ENCODE results near the gene ATPAF1. TPM values are rescaled to one million over a fixed set of nuclear protein-coding genes. Genes with fewer than 3 reads are reported as not detected.

Gene ATPAF1
- total RNA-seq, 1 donor from 2014 or later, result 40.9 TPM

DNA sequence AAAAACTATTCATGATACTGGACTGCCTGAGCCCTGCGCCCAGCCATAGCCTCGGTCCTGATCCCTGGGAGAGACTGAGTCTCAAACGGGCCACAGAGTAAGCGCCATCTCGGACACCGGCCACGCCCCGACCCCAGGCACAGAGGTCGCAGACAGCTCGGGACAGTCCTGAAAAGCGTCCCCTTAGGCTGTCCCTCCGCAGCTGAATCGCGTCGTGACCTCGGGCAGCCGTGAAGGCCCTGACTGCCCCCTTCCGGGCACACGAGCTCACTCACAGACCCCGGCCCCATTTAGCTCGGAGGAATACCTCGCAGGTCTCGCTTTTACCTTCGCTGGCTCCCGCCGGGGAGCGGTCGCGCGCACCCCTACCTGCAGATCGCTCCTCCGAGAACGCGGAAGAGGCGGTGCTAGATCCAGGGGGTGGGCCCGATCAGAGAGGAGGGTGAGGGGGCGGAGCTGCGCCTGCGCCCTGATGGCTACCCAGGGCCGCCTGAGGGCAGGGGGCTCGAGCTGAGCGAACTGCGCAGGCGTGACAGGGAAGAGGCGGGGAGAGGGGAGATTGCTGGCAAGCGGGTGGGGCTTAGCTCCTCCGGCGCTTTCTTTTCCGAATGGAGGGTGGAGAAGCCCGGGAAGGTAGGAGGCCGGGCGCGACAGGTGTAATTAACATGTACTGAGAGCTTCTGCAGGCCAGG, 64.2 kb downstream of the ATPAF1 start, which contains the start of gene MKNK1:
Gene MKNK1 (minus strand): TSS at position 411 of the 692 bp plus-strand sequence. CDS start 20,941 bp downstream, outside the sequence.
- intact Hi-C loops (cut with micrococcal nuclease), result loop anchor here (1.0 to 5.0 kb wide), 6 partner anchors 12 to 256 kb away; partner anchors contain the start of genes ATPAF1, EFCAB14 and MOB3C
- peak within 1 kb of the TSS; percentile 91 for H3K4me3 Mint-ChIP-seq
- H3K36me3 Mint-ChIP-seq (ENCODE audit: low read depth), result peaks cover 35% of the 10 kb centered on the region
- H3K4me1 Mint-ChIP-seq (ENCODE audit: low read depth), result peaks cover 67% of the 10 kb centered on the region
- H3K27me3 Mint-ChIP-seq (ENCODE audit: insufficient read depth), result no peaks in the 10 kb centered on the region
- peak within 1 kb of the TSS; percentile 88 for H3K27ac Mint-ChIP-seq
- peak; percentile 99 for DNase-seq (ENCODE audit: low spot score)
- H3K9me3 Mint-ChIP-seq, result no peaks in the 10 kb centered on the region

GRCh38 chr1:46603481-46603857, 64.7 kb downstream of the ATPAF1 start:
- Mint-ChIP-seq H3K4me1 (ENCODE audit: low read depth) (peaks cover 73% of the 10 kb centered on the region), H3K4me3 (peak overlapping the region; percentile 91), H3K36me3 (ENCODE audit: low read depth) (peaks cover 30% of the 10 kb centered on the region), H3K27me3 (ENCODE audit: insufficient read depth) (no peaks in the 10 kb centered on the region), H3K9me3 (no peaks in the 10 kb centered on the region), H3K27ac (peak overlapping the region; percentile 88)
- intact Hi-C loops (cut with micrococcal nuclease), result loop anchor here (5.0 kb wide), 1 partner anchor 71 kb away; no protein-coding TSS in a partner anchor
- DNase-seq (ENCODE audit: low spot score), result no peak

DNA sequence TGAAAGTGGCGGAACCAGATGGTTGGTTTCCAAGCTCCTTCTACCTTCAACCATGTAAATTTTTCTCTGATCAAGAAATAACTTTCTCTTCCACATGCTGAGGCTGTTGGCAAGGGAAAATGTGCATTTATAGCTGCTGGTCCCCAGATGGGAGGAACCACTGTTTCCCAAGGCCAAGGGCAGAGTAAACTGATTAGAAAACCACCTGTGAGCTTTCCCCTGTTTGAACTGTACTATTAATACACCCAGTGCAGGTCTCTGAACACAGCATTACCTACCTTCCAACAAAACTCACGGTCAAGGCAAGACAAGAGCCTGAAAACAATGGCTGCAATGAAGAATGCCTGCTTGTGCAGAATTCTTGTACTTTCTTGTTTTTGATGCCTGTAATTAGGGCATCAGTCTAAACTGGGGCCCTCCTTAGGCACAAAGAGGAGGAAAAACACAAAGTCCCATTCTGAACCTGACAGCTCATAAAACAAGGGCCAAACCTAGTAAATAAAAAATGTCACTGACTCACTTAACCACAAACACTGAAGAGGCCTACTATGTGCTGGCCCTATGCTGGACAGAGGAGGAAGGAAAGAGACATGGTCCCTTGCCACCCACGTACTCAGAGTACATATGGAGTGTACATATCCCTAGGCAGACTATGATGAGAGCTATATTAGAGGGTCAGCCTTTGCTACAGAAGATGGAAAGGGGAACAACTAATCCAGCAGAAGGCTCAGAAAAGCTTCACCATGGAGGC, 66.7 kb downstream of the ATPAF1 start:
- Mint-ChIP-seq H3K27ac (peak overlapping the region; percentile 25), H3K9me3 (no peaks in the 10 kb centered on the region), H3K36me3 (ENCODE audit: low read depth) (peaks cover 30% of the 10 kb centered on the region), H3K4me1 (ENCODE audit: low read depth) (peaks cover 89% of the 10 kb centered on the region), H3K27me3 (ENCODE audit: insufficient read depth) (no peaks in the 10 kb centered on the region), H3K4me3 (peak overlapping the region; percentile 69)
- intact Hi-C loops (cut with micrococcal nuclease), result loop anchor here (5.0 kb wide), 1 partner anchor 69 kb away; no protein-coding TSS in a partner anchor
- DNase-seq (ENCODE audit: low spot score), result no peak

- Mint-ChIP-seq H3K27ac (no peak overlapping the region), H3K27me3 (ENCODE audit: insufficient read depth) (no peaks in the 10 kb centered on the region), H3K36me3 (ENCODE audit: low read depth) (peaks cover 35% of the 10 kb centered on the region), H3K9me3 (no peaks in the 10 kb centered on the region), H3K4me1 (ENCODE audit: low read depth) (peaks cover 91% of the 10 kb centered on the region), H3K4me3 (no peak overlapping the region)
- intact Hi-C loops (cut with micrococcal nuclease), result no loop called here
- no peak for DNase-seq (ENCODE audit: low spot score)
Observed at GRCh38 chr1:46599059-46599970, 68.8 kb downstream of the ATPAF1 start.

GRCh38 chr1:46596846-46597245, 71.3 kb downstream of the ATPAF1 start:
- peaks cover 54% of the 10 kb centered on the region for H3K36me3 Mint-ChIP-seq (ENCODE audit: low read depth)

GRCh38 chr1:46596036-46596435, 72.1 kb downstream of the ATPAF1 start:
- DNase-seq (ENCODE audit: low spot score), result no peak
- H3K9me3 Mint-ChIP-seq, result no peaks in the 10 kb centered on the region
- intact Hi-C loops (cut with micrococcal nuclease), result no loop called here
- H3K4me1 Mint-ChIP-seq (ENCODE audit: low read depth), result peaks cover 92% of the 10 kb centered on the region
- H3K4me3 Mint-ChIP-seq, result no peak overlapping the region
- peaks cover 53% of the 10 kb centered on the region for H3K36me3 Mint-ChIP-seq (ENCODE audit: low read depth)
- H3K27me3 Mint-ChIP-seq (ENCODE audit: insufficient read depth), result no peaks in the 10 kb centered on the region
- peak overlapping the region; percentile 29 for H3K27ac Mint-ChIP-seq

More at GRCh38 chr1:46596846-46597245, 71.3 kb downstream of the ATPAF1 start:
- H3K9me3 Mint-ChIP-seq, result no peaks in the 10 kb centered on the region
- intact Hi-C loops (cut with micrococcal nuclease), result no loop called here
- H3K4me1 Mint-ChIP-seq (ENCODE audit: low read depth), result peaks cover 92% of the 10 kb centered on the region
- DNase-seq (ENCODE audit: low spot score), result no peak
- no peak overlapping the region for H3K27ac Mint-ChIP-seq
- no peak overlapping the region for H3K4me3 Mint-ChIP-seq
- H3K27me3 Mint-ChIP-seq (ENCODE audit: insufficient read depth), result no peaks in the 10 kb centered on the region

GRCh38 chr1:46595127-46595526, 73.0 kb downstream of the ATPAF1 start:
- peaks cover 58% of the 10 kb centered on the region for H3K36me3 Mint-ChIP-seq (ENCODE audit: low read depth)
- H3K9me3 Mint-ChIP-seq, result peaks cover under 1% of the 10 kb centered on the region
- peaks cover 87% of the 10 kb centered on the region for H3K4me1 Mint-ChIP-seq (ENCODE audit: low read depth)
- DNase-seq (ENCODE audit: low spot score), result no peak
- H3K4me3 Mint-ChIP-seq, result peak overlapping the region; percentile 26
- intact Hi-C loops (cut with micrococcal nuclease), result loop anchor here (1.0 kb wide), 1 partner anchor 14 kb away; no protein-coding TSS in a partner anchor
- H3K27me3 Mint-ChIP-seq (ENCODE audit: insufficient read depth), result no peaks in the 10 kb centered on the region
- H3K27ac Mint-ChIP-seq, result peak overlapping the region; percentile 36

- Mint-ChIP-seq H3K9me3 (peaks cover 12% of the 10 kb centered on the region), H3K36me3 (ENCODE audit: low read depth) (peaks cover 64% of the 10 kb centered on the region), H3K4me1 (ENCODE audit: low read depth) (peaks cover 76% of the 10 kb centered on the region), H3K27ac (peak overlapping the region; percentile 45), H3K27me3 (ENCODE audit: insufficient read depth) (no peaks in the 10 kb centered on the region), H3K4me3 (peak overlapping the region; percentile 27)
- DNase-seq (ENCODE audit: low spot score), result no peak
- intact Hi-C loops (cut with micrococcal nuclease), result no loop called here
Observed at GRCh38 chr1:46594063-46594462, 74.1 kb downstream of the ATPAF1 start.

DNA sequence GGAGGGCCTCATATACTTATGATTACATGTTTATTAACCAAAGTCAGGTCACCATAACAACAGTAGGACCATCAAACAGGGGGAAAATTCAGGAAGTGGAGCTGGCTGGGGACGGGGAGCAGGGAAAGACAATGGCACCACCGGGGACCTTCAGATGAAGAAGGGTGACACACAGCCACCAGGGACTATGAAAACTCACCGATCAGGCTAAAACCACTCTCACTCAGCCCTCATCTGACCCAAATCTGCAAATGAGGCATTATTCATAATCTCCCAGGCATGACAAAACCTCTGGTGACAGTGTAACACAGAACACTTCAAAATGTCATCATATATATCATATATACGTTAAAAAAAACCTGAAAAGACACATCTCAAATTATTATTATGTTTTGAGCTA, 75.3 kb downstream of the ATPAF1 start:
- Mint-ChIP-seq H3K9me3 (peaks cover 15% of the 10 kb centered on the region), H3K4me3 (no peak overlapping the region), H3K27me3 (ENCODE audit: insufficient read depth) (no peaks in the 10 kb centered on the region), H3K27ac (no peak overlapping the region), H3K36me3 (ENCODE audit: low read depth) (peaks cover 69% of the 10 kb centered on the region), H3K4me1 (ENCODE audit: low read depth) (peaks cover 64% of the 10 kb centered on the region)
- DNase-seq (ENCODE audit: low spot score), result no peak
- intact Hi-C loops (cut with micrococcal nuclease), result no loop called here

GRCh38 chr1:46589529-46589928, 78.6 kb downstream of the ATPAF1 start:
- H3K36me3 Mint-ChIP-seq (ENCODE audit: low read depth), result peaks cover 57% of the 10 kb centered on the region
- peaks cover 15% of the 10 kb centered on the region for H3K9me3 Mint-ChIP-seq
- H3K4me3 Mint-ChIP-seq, result no peak overlapping the region
- intact Hi-C loops (cut with micrococcal nuclease), result no loop called here
- H3K27ac Mint-ChIP-seq, result no peak overlapping the region
- H3K4me1 Mint-ChIP-seq (ENCODE audit: low read depth), result peaks cover 31% of the 10 kb centered on the region
- H3K27me3 Mint-ChIP-seq (ENCODE audit: insufficient read depth), result no peaks in the 10 kb centered on the region
- no peak for DNase-seq (ENCODE audit: low spot score)

GRCh38 chr1:46587069-46587468, 81.1 kb downstream of the ATPAF1 start:
- H3K27me3 Mint-ChIP-seq (ENCODE audit: insufficient read depth), result no peaks in the 10 kb centered on the region
- intact Hi-C loops (cut with micrococcal nuclease), result no loop called here
- no peak for DNase-seq (ENCODE audit: low spot score)
- H3K36me3 Mint-ChIP-seq (ENCODE audit: low read depth), result peaks cover 51% of the 10 kb centered on the region
- peaks cover 34% of the 10 kb centered on the region for H3K4me1 Mint-ChIP-seq (ENCODE audit: low read depth)
- no peak overlapping the region for H3K27ac Mint-ChIP-seq
- H3K9me3 Mint-ChIP-seq, result peaks cover 15% of the 10 kb centered on the region
- H3K4me3 Mint-ChIP-seq, result no peak overlapping the region

DNA sequence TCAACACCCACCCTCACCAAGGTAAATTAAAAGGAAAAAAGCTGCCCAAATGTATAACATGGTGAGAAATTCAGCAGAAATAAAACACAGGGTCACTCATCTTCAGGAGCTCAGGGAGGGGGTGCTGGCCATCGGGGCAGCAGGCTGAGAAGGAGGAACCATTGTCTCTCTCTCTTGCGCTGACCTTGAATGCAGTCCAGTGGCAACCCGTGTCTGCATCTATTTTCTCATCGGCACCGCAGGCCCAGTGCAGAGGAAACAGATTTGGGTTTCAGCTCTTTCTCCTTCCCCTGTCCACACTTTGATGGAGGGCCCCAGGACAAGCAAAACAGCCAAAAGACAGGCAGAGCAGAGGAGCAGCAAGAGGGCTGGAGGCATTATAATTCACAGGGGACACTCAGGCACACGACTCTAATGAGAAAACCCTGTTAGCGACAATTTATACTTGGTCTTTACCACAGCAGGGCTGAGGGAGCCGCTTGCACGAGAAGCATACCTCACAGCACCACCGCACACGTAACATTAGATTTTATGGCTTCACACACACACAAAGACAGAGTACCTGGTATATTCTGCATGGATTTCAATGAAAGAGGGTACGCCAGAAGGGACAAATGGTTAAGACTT, 82.7 kb downstream of the ATPAF1 start:
- H3K36me3 Mint-ChIP-seq (ENCODE audit: low read depth), result peaks cover 43% of the 10 kb centered on the region
- H3K27ac Mint-ChIP-seq, result no peak overlapping the region
- H3K27me3 Mint-ChIP-seq (ENCODE audit: insufficient read depth), result no peaks in the 10 kb centered on the region
- peaks cover 15% of the 10 kb centered on the region for H3K9me3 Mint-ChIP-seq
- intact Hi-C loops (cut with micrococcal nuclease), result no loop called here
- no peak overlapping the region for H3K4me3 Mint-ChIP-seq
- H3K4me1 Mint-ChIP-seq (ENCODE audit: low read depth), result peaks cover 34% of the 10 kb centered on the region
- DNase-seq (ENCODE audit: low spot score), result no peak

Measured in activated T-helper 1 cell treated with anti-CD3 and anti-CD28 coated beads, Interleukin-12 subunit alpha, Interleukin-12 subunit beta, Interleukin-2, Interleukin-4 antibody, amounts not matched to agents 30 ng/mL and 10 ng/mL and 1 ng/mL, durations not matched to agents 14 hours and 24 hours and 36 hours (primary cell).